Activated naive CD8-positive, alpha-beta T cell treated with anti-CD3 and anti-CD28 coated beads for 36 hours (primary cell): ENCODE measurements around the gene HEMK1. TPM values are rescaled to one million over a fixed set of nuclear protein-coding genes. Genes with fewer than 3 reads are reported as not detected.

Experiments used
- DNase-seq: peaks from one replicate; pipeline ENCODE4 v3.0.0; 2021
- H3K27ac Mint-ChIP-seq: one replicate; pipeline ENCODE4 v1.8.0; 2022; ENCODE audit warnings: mild to moderate bottlenecking, moderate library complexity, mixed read lengths
- H3K27me3 Mint-ChIP-seq: one replicate; pipeline ENCODE4 v1.8.0; 2022; ENCODE audit warnings: mild to moderate bottlenecking, mixed read lengths
- H3K36me3 Mint-ChIP-seq: one replicate; pipeline ENCODE4 v1.8.0; 2021; ENCODE audit warnings: mild to moderate bottlenecking, mixed read lengths
- H3K4me1 Mint-ChIP-seq: one replicate; pipeline ENCODE4 v1.8.0; 2021; ENCODE audit warnings: mixed read lengths
- H3K4me3 Mint-ChIP-seq: one replicate; pipeline ENCODE4 v1.8.0; 2022; ENCODE audit warnings: mild to moderate bottlenecking, moderate library complexity, mixed read lengths
- H3K9me3 Mint-ChIP-seq: one replicate; pipeline ENCODE4 v1.8.0; 2022; ENCODE audit warnings: mixed read lengths
- total RNA-seq, 2 experiments: library from RNA; stranded (reverse); gene quantifications; one replicate each; pipeline ENCODE4 v1.2.3, GENCODE V29; 2021

The HEMK1 gene
- total RNA-seq, 2 experiments from 2014 or later, result 59.8 to 64.7 TPM

GRCh38 chr3:50609071-50609762 is 39.9 kb downstream of the HEMK1 start:
- Mint-ChIP-seq H3K27ac (peak overlapping the region; percentile 100), H3K27me3 (peaks cover 9% of the 10 kb centered on the region), H3K4me3 (peak overlapping the region; percentile 92), H3K36me3 (peaks cover 98% of the 10 kb centered on the region), H3K9me3 (no peaks in the 10 kb centered on the region), H3K4me1 (peaks cover 55% of the 10 kb centered on the region)
- no peak for DNase-seq

- H3K9me3 Mint-ChIP-seq, result no peaks in the 10 kb centered on the region
- H3K36me3 Mint-ChIP-seq, result peaks cover 97% of the 10 kb centered on the region
- DNase-seq, result no peak
- peak overlapping the region; percentile 92 for H3K4me3 Mint-ChIP-seq
- H3K27ac Mint-ChIP-seq, result peak overlapping the region; percentile 100
- peaks cover 9% of the 10 kb centered on the region for H3K27me3 Mint-ChIP-seq
- peaks cover 55% of the 10 kb centered on the region for H3K4me1 Mint-ChIP-seq
Observed at GRCh38 chr3:50609763-50610085, 40.4 kb downstream of the HEMK1 start.

- Mint-ChIP-seq H3K27me3 (peaks cover 9% of the 10 kb centered on the region), H3K4me1 (peaks cover 53% of the 10 kb centered on the region), H3K9me3 (no peaks in the 10 kb centered on the region), H3K27ac (peak overlapping the region; percentile 100), H3K36me3 (peaks cover 91% of the 10 kb centered on the region), H3K4me3 (peak overlapping the region; percentile 92)
- peak; percentile 39 for DNase-seq
Observed at GRCh38 chr3:50610181-50610971, 41.1 kb downstream of the HEMK1 start.

GRCh38 chr3:50610992-50611463 is 41.7 kb downstream of the HEMK1 start:
- H3K27ac Mint-ChIP-seq, result peak overlapping the region; percentile 100
- H3K27me3 Mint-ChIP-seq, result peaks cover 9% of the 10 kb centered on the region
- no peak for DNase-seq
- H3K4me1 Mint-ChIP-seq, result peaks cover 53% of the 10 kb centered on the region
- no peaks in the 10 kb centered on the region for H3K9me3 Mint-ChIP-seq
- H3K4me3 Mint-ChIP-seq, result peak overlapping the region; percentile 92
- peaks cover 88% of the 10 kb centered on the region for H3K36me3 Mint-ChIP-seq

GRCh38 chr3:50611464-50612233 is 42.3 kb downstream of the HEMK1 start, which contains the start of gene CISH:
TSS of gene CISH (minus strand) at chr3:50611774. CDS start at chr3:50611650, 124 bp downstream.
- peaks cover 84% of the 10 kb centered on the region for H3K36me3 Mint-ChIP-seq
- peaks cover 57% of the 10 kb centered on the region for H3K4me1 Mint-ChIP-seq
- peak within 1 kb of the TSS; percentile 92 for H3K4me3 Mint-ChIP-seq
- H3K27ac Mint-ChIP-seq, result peak within 1 kb of the TSS; percentile 100
- H3K9me3 Mint-ChIP-seq, result no peaks in the 10 kb centered on the region
- peaks cover 9% of the 10 kb centered on the region for H3K27me3 Mint-ChIP-seq
- peak; percentile 99 for DNase-seq

- Mint-ChIP-seq H3K36me3 (peaks cover 77% of the 10 kb centered on the region), H3K27ac (peak overlapping the region; percentile 98), H3K4me3 (peak overlapping the region; percentile 92), H3K27me3 (peaks cover 9% of the 10 kb centered on the region), H3K4me1 (peaks cover 55% of the 10 kb centered on the region), H3K9me3 (no peaks in the 10 kb centered on the region)
- no peak for DNase-seq
Observed at GRCh38 chr3:50612234-50612882, 43.0 kb downstream of the HEMK1 start.

- Mint-ChIP-seq H3K36me3 (peaks cover 73% of the 10 kb centered on the region), H3K4me3 (peak overlapping the region; percentile 92), H3K4me1 (peaks cover 48% of the 10 kb centered on the region), H3K9me3 (no peaks in the 10 kb centered on the region), H3K27ac (peak overlapping the region; percentile 98), H3K27me3 (peaks cover 9% of the 10 kb centered on the region)
- DNase-seq, result no peak
Observed at GRCh38 chr3:50612970-50613846, 43.9 kb downstream of the HEMK1 start.

- Mint-ChIP-seq H3K36me3 (peaks cover 71% of the 10 kb centered on the region), H3K27ac (peak overlapping the region; percentile 95), H3K9me3 (no peaks in the 10 kb centered on the region), H3K27me3 (peaks cover 9% of the 10 kb centered on the region), H3K4me1 (peaks cover 54% of the 10 kb centered on the region), H3K4me3 (peak overlapping the region; percentile 92)
- DNase-seq, result no peak
Observed at GRCh38 chr3:50615190-50615589, 45.9 kb downstream of the HEMK1 start.

GRCh38 chr3:50616003-50616769 is 46.9 kb downstream of the HEMK1 start:
- Mint-ChIP-seq H3K27me3 (peaks cover 9% of the 10 kb centered on the region), H3K27ac (peak overlapping the region; percentile 95), H3K4me3 (peak overlapping the region; percentile 92), H3K4me1 (peaks cover 60% of the 10 kb centered on the region), H3K9me3 (no peaks in the 10 kb centered on the region), H3K36me3 (peaks cover 70% of the 10 kb centered on the region)
- peak; percentile 85 for DNase-seq

GRCh38 chr3:50616770-50617095 is 47.4 kb downstream of the HEMK1 start:
- Mint-ChIP-seq H3K27me3 (peaks cover 9% of the 10 kb centered on the region), H3K36me3 (peaks cover 66% of the 10 kb centered on the region), H3K27ac (peak overlapping the region; percentile 95), H3K9me3 (no peaks in the 10 kb centered on the region), H3K4me1 (peaks cover 61% of the 10 kb centered on the region), H3K4me3 (peak overlapping the region; percentile 92)
- DNase-seq, result peak; percentile 96

- peak within 1 kb of the TSS; percentile 95 for H3K27ac Mint-ChIP-seq
- H3K4me1 Mint-ChIP-seq, result peaks cover 60% of the 10 kb centered on the region
- peaks cover 61% of the 10 kb centered on the region for H3K36me3 Mint-ChIP-seq
- peak; percentile 40 for DNase-seq
- H3K4me3 Mint-ChIP-seq, result peak within 1 kb of the TSS; percentile 92
- H3K9me3 Mint-ChIP-seq, result no peaks in the 10 kb centered on the region
- H3K27me3 Mint-ChIP-seq, result peaks cover 4% of the 10 kb centered on the region
Observed at GRCh38 chr3:50617096-50617791, 47.9 kb downstream of the HEMK1 start, which contains the start of gene MAPKAPK3. TSS of gene MAPKAPK3 (plus strand) at chr3:50617151. CDS start at chr3:50617566, 415 bp downstream.

- Mint-ChIP-seq H3K4me1 (peaks cover 62% of the 10 kb centered on the region), H3K36me3 (peaks cover 58% of the 10 kb centered on the region), H3K27me3 (no peaks in the 10 kb centered on the region), H3K4me3 (peak overlapping the region; percentile 91), H3K27ac (peak overlapping the region; percentile 93), H3K9me3 (no peaks in the 10 kb centered on the region)
- DNase-seq, result no peak
Observed at GRCh38 chr3:50617911-50618481, 48.7 kb downstream of the HEMK1 start.
